ENCODE results near the gene PPFIA4.

DNA sequence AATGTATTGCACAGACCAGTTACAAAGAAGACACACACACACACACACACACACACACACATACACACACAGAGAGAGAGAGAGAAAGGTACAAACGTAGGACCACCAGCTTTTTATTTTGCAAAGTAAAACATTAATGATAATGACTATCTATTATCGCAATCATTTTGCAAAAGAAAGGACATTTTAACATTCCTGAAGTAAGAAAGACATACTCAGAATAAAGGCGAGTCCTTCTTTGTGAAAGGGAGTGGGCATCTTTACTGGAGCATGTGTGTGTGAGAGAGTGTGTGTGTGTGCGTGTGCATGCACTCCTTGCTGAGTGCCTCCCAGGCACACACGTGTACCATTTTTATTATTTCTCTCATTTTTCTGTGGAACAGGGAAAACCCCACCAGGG, 28.4 kb downstream of the PPFIA4 start:
- TF ChIP-seq YY1 (IDR thresholded peaks at IDR 0.05; ENCODE audit: insufficient read depth, insufficient read length), result no peak
- no peak for TF ChIP-seq ZNF274 (IDR thresholded peaks at IDR 0.05; ENCODE audit: low read depth, low read length)
- no peak for TF ChIP-seq SUZ12 (IDR thresholded peaks at IDR 0.05; ENCODE audit: extremely low read depth, insufficient read depth, insufficient read length)
